Measurements from ENCODE around the gene ELOVL7. TPM values are rescaled to one million over a fixed set of nuclear protein-coding genes. Genes with fewer than 3 reads are reported as not detected.

Gene ELOVL7
- total and polyA plus RNA-seq, 2 donors (not counting 3 experiments of a cell fraction or from before 2014, with no cell fraction given), result 0.01 to 0.09 TPM

GRCh38 chr5:60738933-60739332, 105.1 kb downstream of the ELOVL7 start:
- H3K4me2 ChIP-seq (ENCODE audit: insufficient read depth, low read length), result no peak overlapping the region
- H3K79me2 ChIP-seq (ENCODE audit: control insufficient read depth, insufficient read depth, low read length), result no peaks in the 10 kb centered on the region
- TF ChIP-seq, protein P1, sequence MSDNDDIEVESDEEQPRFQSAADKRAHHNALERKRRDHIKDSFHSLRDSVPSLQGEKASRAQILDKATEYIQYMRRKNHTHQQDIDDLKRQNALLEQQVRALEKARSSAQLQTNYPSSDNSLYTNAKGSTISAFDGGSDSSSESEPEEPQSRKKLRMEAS (IDR thresholded peaks at IDR 0.05; ENCODE audit: insufficient read depth, insufficient read length), result no peak
- no peak for TF ChIP-seq EZH2 (IDR thresholded peaks at IDR 0.05; ENCODE audit: borderline replicate concordance, low read depth, low read length, severe bottlenecking)
- no peak for TF ChIP-seq POLR2A (IDR thresholded peaks at IDR 0.05; ENCODE audit: low read depth, low read length)
- no peak for TF ChIP-seq POLR2AphosphoS5 (IDR thresholded peaks at IDR 0.05; ENCODE audit: insufficient read depth, low read depth, low read length)
- TF ChIP-seq GATA2 (IDR thresholded peaks at IDR 0.05; ENCODE audit: insufficient read depth, insufficient read length, low read depth, low read length), result no peak
- TF ChIP-seq JUN (IDR thresholded peaks at IDR 0.05; ENCODE audit: borderline replicate concordance, insufficient read depth, insufficient read length, low read depth), result no peak
- TF ChIP-seq MYC (IDR thresholded peaks at IDR 0.05; ENCODE audit: low read depth, low read length), result no peak
- TF ChIP-seq FOS (IDR thresholded peaks at IDR 0.05; ENCODE audit: borderline replicate concordance, insufficient read depth, low read length), result no peak
- TF ChIP-seq, protein P2, sequence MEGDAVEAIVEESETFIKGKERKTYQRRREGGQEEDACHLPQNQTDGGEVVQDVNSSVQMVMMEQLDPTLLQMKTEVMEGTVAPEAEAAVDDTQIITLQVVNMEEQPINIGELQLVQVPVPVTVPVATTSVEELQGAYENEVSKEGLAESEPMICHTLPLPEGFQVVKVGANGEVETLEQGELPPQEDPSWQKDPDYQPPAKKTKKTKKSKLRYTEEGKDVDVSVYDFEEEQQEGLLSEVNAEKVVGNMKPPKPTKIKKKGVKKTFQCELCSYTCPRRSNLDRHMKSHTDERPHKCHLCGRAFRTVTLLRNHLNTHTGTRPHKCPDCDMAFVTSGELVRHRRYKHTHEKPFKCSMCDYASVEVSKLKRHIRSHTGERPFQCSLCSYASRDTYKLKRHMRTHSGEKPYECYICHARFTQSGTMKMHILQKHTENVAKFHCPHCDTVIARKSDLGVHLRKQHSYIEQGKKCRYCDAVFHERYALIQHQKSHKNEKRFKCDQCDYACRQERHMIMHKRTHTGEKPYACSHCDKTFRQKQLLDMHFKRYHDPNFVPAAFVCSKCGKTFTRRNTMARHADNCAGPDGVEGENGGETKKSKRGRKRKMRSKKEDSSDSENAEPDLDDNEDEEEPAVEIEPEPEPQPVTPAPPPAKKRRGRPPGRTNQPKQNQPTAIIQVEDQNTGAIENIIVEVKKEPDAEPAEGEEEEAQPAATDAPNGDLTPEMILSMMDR (IDR thresholded peaks at IDR 0.05; ENCODE audit: extremely low read depth in 1 of 2, insufficient read depth in 1 of 2, low read depth in 1 of 2, low read length in 2 of 2), result no peak
- no peaks in the 10 kb centered on the region for H4K20me1 ChIP-seq (replicated peaks; ENCODE audit: control insufficient read depth, extremely low read depth, insufficient read depth, low read length)
- intact Hi-C loops (cut with micrococcal nuclease), result no loop called here
- H3K36me3 ChIP-seq (ENCODE audit: control insufficient read depth in 2 of 2, extremely low read depth in 1 of 2, insufficient read depth in 2 of 2, low read length in 2 of 2), result no peaks in the 10 kb centered on the region
- ChIA-PET POLR2A (no interaction called here), CTCF (no interaction called here)
- DNase-seq (ENCODE audit: low read depth, low spot score) (no peak), FAIRE-seq (no peak)
- H3K9me3 ChIP-seq (replicated peaks; ENCODE audit: control insufficient read depth, insufficient read depth, low read length), result no peaks in the 10 kb centered on the region
- H2AFZ ChIP-seq (ENCODE audit: low read depth, low read length), result no peak overlapping the region
- H3K4me3 ChIP-seq (replicated peaks in 1 of 3; ENCODE audit: insufficient read depth in 1 of 3, low read depth in 1 of 3, low read length in 3 of 3), result no peak overlapping the region
- no peak overlapping the region for H3K9ac ChIP-seq (replicated peaks; ENCODE audit: extremely low read depth, insufficient read depth, low read length)
- no TSS peak for BruUV-seq (replicated peaks)
- no peak overlapping the region for H3K27ac ChIP-seq (ENCODE audit: insufficient read depth, low read depth, low read length)
- no peaks in the 10 kb centered on the region for H3K4me1 ChIP-seq (ENCODE audit: control insufficient read depth, extremely low read depth, insufficient read depth, low read length)
- dilution Hi-C loops (cut with MboI; ENCODE audit: extremely low pct_ligation_motif_present, low sequenced_read_pairs), result no loop called here
- H3K9me1 ChIP-seq (replicated peaks; ENCODE audit: control insufficient read depth, extremely low read depth, insufficient read depth, low read length), result no peaks in the 10 kb centered on the region
- H3K27me3 ChIP-seq (ENCODE audit: control insufficient read depth in 2 of 2, insufficient read depth in 2 of 2, low read length in 2 of 2), result no peaks in the 10 kb centered on the region
